ENCODE data around the gene DLG1. TPM values are rescaled to one million over a fixed set of nuclear protein-coding genes. Genes with fewer than 3 reads are reported as not detected.
A peak's percentile ranks its signal among the peaks of the same experiment; 100 is the strongest.

Gene DLG1
- total and polyA plus RNA-seq, 2 donors, result 37.6 to 40.4 TPM

DNA sequence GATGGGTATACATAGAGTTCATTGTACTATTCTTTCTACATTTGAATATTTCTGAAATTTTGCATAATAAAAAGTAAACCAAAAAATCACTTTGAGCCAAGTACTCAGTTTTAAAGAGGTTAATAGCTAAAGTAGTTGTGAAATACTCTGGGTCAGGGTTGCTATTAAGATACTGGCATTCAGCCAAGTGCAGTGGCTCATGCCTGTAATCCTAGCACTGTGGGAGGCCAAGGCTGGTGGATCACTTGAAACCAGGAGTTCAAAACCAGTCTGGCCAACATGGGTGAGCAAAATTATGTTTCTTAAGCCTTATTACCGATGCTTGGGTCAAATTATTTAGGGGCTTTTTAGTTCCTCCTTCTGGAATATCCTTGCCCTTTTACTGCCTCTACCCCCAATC lies 146.8 kb downstream of the DLG1 start:
- H3K9me3 ChIP-seq (ENCODE audit: control insufficient read depth in 2 of 2, insufficient read depth in 1 of 2, low read length in 1 of 2), result peaks cover 0 to 4% of the 10 kb centered on the region in 2 donors
- no peaks in the 10 kb centered on the region for H3K4me1 ChIP-seq (ENCODE audit: control insufficient read depth in 2 of 2, insufficient read depth in 2 of 2, low read length in 2 of 2)
- peaks cover 3 to 8% of the 10 kb centered on the region in 2 donors for H3K36me3 ChIP-seq (ENCODE audit: control insufficient read depth in 2 of 2, insufficient read depth in 2 of 2, low read length in 1 of 2)
- H3K27me3 ChIP-seq (ENCODE audit: control insufficient read depth in 2 of 2, insufficient read depth in 1 of 2, low read length in 1 of 2), result no peaks in the 10 kb centered on the region
- 98% methylated on average over 1 of the region's 1 CpG for WGBS
- H3K4me3 ChIP-seq (ENCODE audit: low read length in 2 of 2), result no peak overlapping the region
- H3K27ac ChIP-seq (ENCODE audit: low read depth in 1 of 2, low read length in 1 of 2), result no peak overlapping the region
- no peak for DNase-seq (ENCODE audit: low read depth in 6 of 9, low spot score in 9 of 9)

DNA sequence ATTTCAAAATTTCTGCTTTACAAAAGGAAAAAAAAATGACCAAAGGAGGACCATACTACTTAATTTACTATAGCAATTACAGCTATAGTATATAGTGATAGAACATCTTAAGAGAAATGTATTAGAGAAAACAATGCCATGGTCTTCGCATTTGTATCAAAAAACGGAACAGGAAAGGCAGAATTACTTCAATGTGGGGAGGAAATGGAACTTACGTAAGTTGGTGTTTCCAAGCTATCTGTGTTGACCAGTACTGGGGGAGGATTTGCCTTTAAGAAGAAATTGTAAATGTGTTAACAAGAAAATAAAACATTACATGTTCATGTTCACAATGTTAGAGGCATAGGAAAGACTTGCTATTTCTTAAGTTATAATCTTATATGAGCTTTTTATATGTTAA lies 148.9 kb downstream of the DLG1 start:
- Histone ChIP-seq H3K4me1 (ENCODE audit: control insufficient read depth in 2 of 2, insufficient read depth in 2 of 2, low read length in 2 of 2) (no peaks in the 10 kb centered on the region), H3K27ac (ENCODE audit: low read depth in 1 of 2, low read length in 1 of 2) (no peak overlapping the region), H3K9me3 (ENCODE audit: control insufficient read depth in 2 of 2, insufficient read depth in 1 of 2, low read length in 1 of 2) (no peaks in the 10 kb centered on the region), H3K36me3 (ENCODE audit: control insufficient read depth in 2 of 2, insufficient read depth in 2 of 2, low read length in 1 of 2) (no peaks in the 10 kb centered on the region), H3K4me3 (ENCODE audit: low read length in 2 of 2) (no peak overlapping the region), H3K27me3 (ENCODE audit: control insufficient read depth in 2 of 2, insufficient read depth in 1 of 2, low read length in 1 of 2) (no peaks in the 10 kb centered on the region)
- DNase-seq (ENCODE audit: low read depth in 6 of 9, low spot score in 9 of 9), result no peak
- 94% methylated on average over 3 of the region's 3 CpGs for WGBS

DNA sequence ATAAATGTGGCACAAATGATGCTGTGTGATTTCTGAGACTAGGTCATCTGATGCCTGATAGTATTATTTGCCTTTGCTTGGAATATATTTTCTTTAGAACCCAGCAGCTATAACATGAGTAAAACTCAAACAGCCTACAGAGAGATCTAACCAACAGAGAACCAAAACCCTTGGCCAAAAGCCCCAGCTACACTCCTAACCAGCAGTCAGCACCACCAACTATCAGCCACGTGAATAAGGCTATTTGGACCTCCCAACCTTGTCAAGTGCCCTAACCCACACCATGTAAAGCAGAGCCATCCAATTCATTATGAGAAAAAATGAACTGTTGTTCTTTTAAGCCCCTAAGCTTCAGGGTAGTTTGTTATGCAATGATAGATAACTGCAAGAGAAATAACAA lies 154.2 kb downstream of the DLG1 start:
- Histone ChIP-seq H3K4me1 (ENCODE audit: control insufficient read depth in 2 of 2, insufficient read depth in 2 of 2, low read length in 2 of 2) (no peaks in the 10 kb centered on the region), H3K4me3 (ENCODE audit: low read length in 2 of 2) (no peak overlapping the region), H3K36me3 (ENCODE audit: control insufficient read depth in 2 of 2, insufficient read depth in 2 of 2, low read length in 1 of 2) (peaks cover 0 to 19% of the 10 kb centered on the region in 2 donors), H3K27ac (ENCODE audit: low read depth in 1 of 2, low read length in 1 of 2) (no peak overlapping the region), H3K27me3 (ENCODE audit: control insufficient read depth in 2 of 2, insufficient read depth in 1 of 2, low read length in 1 of 2) (no peaks in the 10 kb centered on the region), H3K9me3 (ENCODE audit: control insufficient read depth in 2 of 2, insufficient read depth in 1 of 2, low read length in 1 of 2) (no peaks in the 10 kb centered on the region)
- 97% methylated on average over 1 of the region's 1 CpG for WGBS
- no peak for DNase-seq (ENCODE audit: low read depth in 6 of 9, low spot score in 9 of 9)

DNA sequence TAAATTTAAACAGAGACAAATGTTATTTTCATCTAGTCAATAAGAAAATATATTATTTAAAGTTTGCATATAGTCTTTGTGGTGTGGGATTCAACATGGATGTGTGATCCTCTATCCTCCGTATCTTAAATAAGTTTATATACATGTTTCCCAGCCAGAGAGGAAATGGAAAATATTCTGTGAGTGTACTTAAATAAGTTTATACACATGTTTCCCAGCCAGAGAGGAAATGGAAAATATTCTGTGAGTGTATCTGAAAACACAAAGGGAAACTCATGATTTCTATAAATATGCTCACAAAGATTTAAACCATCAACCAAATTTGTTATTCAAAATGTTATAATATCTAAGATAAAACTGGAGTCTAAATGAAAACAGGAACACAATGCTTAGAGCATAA lies 158.8 kb downstream of the DLG1 start:
- Histone ChIP-seq H3K27ac (ENCODE audit: low read depth in 1 of 2, low read length in 1 of 2) (no peak overlapping the region), H3K27me3 (ENCODE audit: control insufficient read depth in 2 of 2, insufficient read depth in 1 of 2, low read length in 1 of 2) (no peaks in the 10 kb centered on the region), H3K36me3 (ENCODE audit: control insufficient read depth in 2 of 2, insufficient read depth in 2 of 2, low read length in 1 of 2) (peaks cover 15 to 50% of the 10 kb centered on the region in 2 donors), H3K4me3 (ENCODE audit: low read length in 2 of 2) (no peak overlapping the region), H3K4me1 (ENCODE audit: control insufficient read depth in 2 of 2, insufficient read depth in 2 of 2, low read length in 2 of 2) (no peaks in the 10 kb centered on the region), H3K9me3 (ENCODE audit: control insufficient read depth in 2 of 2, insufficient read depth in 1 of 2, low read length in 1 of 2) (peaks cover 3 to 4% of the 10 kb centered on the region in 2 donors)
- 80% methylated on average over 1 of the region's 1 CpG for WGBS
- peak in 1 of 9 donors; percentile 14 for DNase-seq (ENCODE audit: low read depth in 6 of 9, low spot score in 9 of 9)

DNA sequence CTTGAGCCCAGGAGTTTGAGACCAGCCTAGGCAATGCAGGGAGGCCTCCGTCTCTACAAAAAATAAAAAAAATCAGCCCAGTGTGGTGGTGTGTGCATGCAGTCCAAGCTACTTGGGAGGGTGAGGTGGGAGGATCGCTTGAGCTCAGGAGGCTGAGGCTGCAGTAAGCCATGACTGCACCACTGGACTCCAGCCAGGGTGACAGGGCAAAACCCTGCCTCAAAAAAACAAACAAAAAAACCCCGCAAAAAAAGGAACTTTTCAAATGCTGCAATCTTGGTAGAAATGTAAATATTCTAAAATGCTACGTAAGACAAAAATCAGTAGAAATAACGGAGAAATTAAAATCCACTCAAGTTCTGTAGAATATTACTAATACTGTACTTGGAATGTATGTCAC lies 160.7 kb downstream of the DLG1 start:
- no peak for DNase-seq (ENCODE audit: low read depth in 6 of 9, low spot score in 9 of 9)
- H3K36me3 ChIP-seq (ENCODE audit: control insufficient read depth in 2 of 2, insufficient read depth in 2 of 2, low read length in 1 of 2), result peaks cover 20 to 57% of the 10 kb centered on the region in 2 donors
- 95% methylated on average over 5 of the region's 5 CpGs for whole genome bisulfite sequencing

DNA sequence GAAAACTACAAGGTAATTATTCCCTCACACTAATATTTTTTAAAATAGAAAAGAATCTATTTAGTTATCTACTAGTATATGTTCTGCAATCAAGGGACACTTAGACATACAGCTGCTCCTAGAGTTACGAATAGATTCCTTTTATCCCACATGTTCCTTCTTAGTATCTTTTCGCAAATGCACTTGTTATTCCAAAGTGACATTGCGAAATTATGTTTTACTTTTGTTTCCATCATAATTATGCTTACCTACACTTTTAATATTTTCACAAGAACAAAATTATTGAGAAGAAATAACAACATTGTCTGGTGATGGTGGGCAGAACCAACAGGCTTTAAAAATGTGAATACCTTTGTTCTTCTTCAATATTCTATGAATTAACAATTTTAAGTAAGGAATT lies 161.7 kb downstream of the DLG1 start:
- DNase-seq (ENCODE audit: low read depth in 6 of 9, low spot score in 9 of 9), result no peak
- no peaks in the 10 kb centered on the region for H3K4me1 ChIP-seq (ENCODE audit: control insufficient read depth in 2 of 2, insufficient read depth in 2 of 2, low read length in 2 of 2)
- H3K9me3 ChIP-seq (ENCODE audit: control insufficient read depth in 2 of 2, insufficient read depth in 1 of 2, low read length in 1 of 2), result peaks cover 3 to 4% of the 10 kb centered on the region in 2 donors
- no peak overlapping the region for H3K27ac ChIP-seq (ENCODE audit: low read depth in 1 of 2, low read length in 1 of 2)
- 99% methylated on average over 3 of the region's 3 CpGs for WGBS
- no peaks in the 10 kb centered on the region for H3K27me3 ChIP-seq (ENCODE audit: control insufficient read depth in 2 of 2, insufficient read depth in 1 of 2, low read length in 1 of 2)
- no peak overlapping the region for H3K4me3 ChIP-seq (ENCODE audit: low read length in 2 of 2)
- H3K36me3 ChIP-seq (ENCODE audit: control insufficient read depth in 2 of 2, insufficient read depth in 2 of 2, low read length in 1 of 2), result peaks cover 20 to 51% of the 10 kb centered on the region in 2 donors

More for the DNA sequence above, 160.7 kb downstream of the DLG1 start:
- Histone ChIP-seq H3K27me3 (ENCODE audit: control insufficient read depth in 2 of 2, insufficient read depth in 1 of 2, low read length in 1 of 2) (no peaks in the 10 kb centered on the region), H3K4me3 (ENCODE audit: low read length in 2 of 2) (no peak overlapping the region), H3K4me1 (ENCODE audit: control insufficient read depth in 2 of 2, insufficient read depth in 2 of 2, low read length in 2 of 2) (no peaks in the 10 kb centered on the region), H3K27ac (ENCODE audit: low read depth in 1 of 2, low read length in 1 of 2) (no peak overlapping the region), H3K9me3 (ENCODE audit: control insufficient read depth in 2 of 2, insufficient read depth in 1 of 2, low read length in 1 of 2) (peaks cover 3 to 4% of the 10 kb centered on the region in 2 donors)

DNA sequence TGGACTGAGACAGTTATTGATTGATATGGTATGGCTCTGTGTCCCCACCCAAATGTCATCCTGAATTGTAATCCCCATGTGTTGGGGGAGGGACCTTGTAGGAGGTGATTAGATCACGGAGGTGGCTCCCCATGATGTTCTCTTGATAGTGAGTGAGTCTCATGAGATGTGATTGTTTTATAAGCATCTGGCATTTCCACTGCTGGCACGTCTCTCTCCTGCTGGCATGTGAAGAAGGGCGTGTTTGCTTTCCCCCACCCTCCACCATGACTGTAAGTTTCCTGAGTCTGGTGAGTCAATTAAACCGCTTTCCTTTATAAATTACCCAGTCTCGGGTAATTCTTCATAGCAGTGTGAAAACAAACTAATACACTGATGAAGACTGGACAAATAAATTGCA lies 163.2 kb downstream of the DLG1 start:
- no peaks in the 10 kb centered on the region for H3K27me3 ChIP-seq (ENCODE audit: control insufficient read depth in 2 of 2, insufficient read depth in 1 of 2, low read length in 1 of 2)
- H3K4me3 ChIP-seq (ENCODE audit: low read length in 2 of 2), result no peak overlapping the region
- 98% methylated on average over 5 of the region's 5 CpGs for WGBS
- no peak for DNase-seq (ENCODE audit: low read depth in 6 of 9, low spot score in 9 of 9)
- H3K36me3 ChIP-seq (ENCODE audit: control insufficient read depth in 2 of 2, insufficient read depth in 2 of 2, low read length in 1 of 2), result peaks cover 20 to 48% of the 10 kb centered on the region in 2 donors
- no peaks in the 10 kb centered on the region for H3K4me1 ChIP-seq (ENCODE audit: control insufficient read depth in 2 of 2, insufficient read depth in 2 of 2, low read length in 2 of 2)
- no peak overlapping the region for H3K27ac ChIP-seq (ENCODE audit: low read depth in 1 of 2, low read length in 1 of 2)
- peaks cover 3 to 4% of the 10 kb centered on the region in 2 donors for H3K9me3 ChIP-seq (ENCODE audit: control insufficient read depth in 2 of 2, insufficient read depth in 1 of 2, low read length in 1 of 2)

DNA sequence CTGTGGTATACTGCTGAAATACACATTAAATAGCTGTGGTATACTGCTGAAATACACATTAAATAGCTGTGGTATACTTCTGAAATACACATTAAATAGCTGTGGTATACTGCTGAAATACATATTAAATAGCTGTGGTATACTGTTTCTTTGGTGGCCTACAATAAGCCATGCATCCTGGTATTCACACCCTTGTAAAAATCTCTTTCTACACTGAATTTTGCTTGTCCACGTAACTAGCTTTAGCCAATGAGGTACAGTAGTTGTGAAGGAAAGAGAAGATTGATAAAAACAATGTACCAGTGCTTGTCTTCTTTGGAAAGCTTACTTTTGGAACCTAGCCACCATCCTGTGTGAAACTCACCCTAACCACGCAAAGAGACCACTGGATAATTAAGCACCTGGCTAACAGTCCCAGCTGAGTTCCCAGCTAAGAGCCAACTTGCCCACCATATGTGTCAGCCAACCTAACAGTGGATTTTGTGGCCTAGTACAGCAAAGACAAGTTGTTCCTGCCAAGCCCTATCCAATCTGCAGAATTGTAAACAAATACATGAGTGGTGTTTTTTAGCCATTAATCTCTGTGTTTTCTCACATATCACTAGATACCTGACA lies 165.4 kb downstream of the DLG1 start:
- no peaks in the 10 kb centered on the region for H3K27me3 ChIP-seq (ENCODE audit: control insufficient read depth in 2 of 2, insufficient read depth in 1 of 2, low read length in 1 of 2)
- no peak overlapping the region for H3K27ac ChIP-seq (ENCODE audit: low read depth in 1 of 2, low read length in 1 of 2)
- WGBS, result 98% methylated on average over 2 of the region's 2 CpGs
- H3K4me1 ChIP-seq (ENCODE audit: control insufficient read depth in 2 of 2, insufficient read depth in 2 of 2, low read length in 2 of 2), result no peaks in the 10 kb centered on the region
- H3K9me3 ChIP-seq (ENCODE audit: control insufficient read depth in 2 of 2, insufficient read depth in 1 of 2, low read length in 1 of 2), result peaks cover 3 to 4% of the 10 kb centered on the region in 2 donors
- DNase-seq (ENCODE audit: low read depth in 6 of 9, low spot score in 9 of 9), result no peak
- peaks cover 26 to 63% of the 10 kb centered on the region in 2 donors for H3K36me3 ChIP-seq (ENCODE audit: control insufficient read depth in 2 of 2, insufficient read depth in 2 of 2, low read length in 1 of 2)
- H3K4me3 ChIP-seq (ENCODE audit: low read length in 2 of 2), result no peak overlapping the region

DNA sequence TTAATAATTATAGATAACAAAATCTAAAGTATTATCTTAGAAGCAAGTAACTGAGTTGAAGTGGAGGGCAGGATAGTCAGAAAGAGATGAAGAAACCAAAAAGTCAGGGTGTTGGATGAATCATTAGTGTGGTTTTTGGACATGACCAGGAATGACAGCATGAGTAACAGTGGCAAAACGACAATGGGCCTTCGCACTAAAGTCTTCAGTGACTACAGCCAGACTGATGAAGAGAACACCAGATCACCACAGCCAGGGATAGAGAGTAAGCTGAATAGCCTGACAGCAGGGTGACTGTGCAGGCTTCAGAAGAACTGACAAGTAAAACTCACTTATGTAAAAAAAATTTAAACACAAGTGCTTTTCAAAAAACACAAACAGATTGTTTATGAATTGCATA lies 172.8 kb downstream of the DLG1 start:
- H3K36me3 ChIP-seq (ENCODE audit: control insufficient read depth in 2 of 2, insufficient read depth in 2 of 2, low read length in 1 of 2), result peaks cover 6 to 34% of the 10 kb centered on the region in 2 donors

More for the DNA sequence above, 172.8 kb downstream of the DLG1 start:
- no peak for DNase-seq (ENCODE audit: low read depth in 6 of 9, low spot score in 9 of 9)
- WGBS, result 96% methylated on average over 2 of the region's 2 CpGs
- Histone ChIP-seq H3K27me3 (ENCODE audit: control insufficient read depth in 2 of 2, insufficient read depth in 1 of 2, low read length in 1 of 2) (no peaks in the 10 kb centered on the region), H3K27ac (ENCODE audit: low read depth in 1 of 2, low read length in 1 of 2) (no peak overlapping the region), H3K4me3 (ENCODE audit: low read length in 2 of 2) (no peak overlapping the region), H3K4me1 (ENCODE audit: control insufficient read depth in 2 of 2, insufficient read depth in 2 of 2, low read length in 2 of 2) (no peaks in the 10 kb centered on the region), H3K9me3 (ENCODE audit: control insufficient read depth in 2 of 2, insufficient read depth in 1 of 2, low read length in 1 of 2) (no peaks in the 10 kb centered on the region)

Measured in thymus (tissue), 11 donors.